Astrocyte (in vitro differentiated cells and primary cell): ENCODE measurements around the gene C5.

Experiments
- CTCF ChIP-seq: IDR thresholded peaks from 2 replicates; pipeline ENCODE4 v1.5.1; 2011; ENCODE audit warnings: low read depth, mild to moderate bottlenecking, inconsistent platforms, low read length, moderate library complexity; ENCODE audit not compliant: insufficient read depth
- EZH2 ChIP-seq: IDR thresholded peaks from 2 replicates; pipeline ENCODE4 v1.6.1; 2012; ENCODE audit warnings: mild to moderate bottlenecking, low read length, inconsistent platforms; ENCODE audit not compliant: insufficient read depth

GRCh38 chr9:120911295-120911837 lies 138.7 kb downstream of the C5 start:
- TF ChIP-seq CTCF = no peak
- TF ChIP-seq EZH2 = no peak
